GM19324 (cell line): Measurements from ENCODE around the gene CCZ1.
"Not testable (repeated sequence)": the region's sequence is repeated elsewhere in the genome, so short reads cannot be mapped to it uniquely, and the experiment has no call there.

ENCODE experiments used
- ATAC-seq: cut with Tn5 transposase; IDR thresholded peaks from one replicate; pipeline ENCODE4 v1.9.1; 2021; ENCODE audit warnings: mild to moderate bottlenecking, moderate library complexity; ENCODE audit not compliant: unreplicated experiment, low FRiP score

The CCZ1 gene

GRCh38 chr7:5904726-5905125 lies 6.2 kb downstream of the CCZ1 start:
- not testable (repeated sequence) for ATAC-seq

- not testable (repeated sequence) for ATAC-seq
Observed at GRCh38 chr7:5908835-5909234, 10.3 kb downstream of the CCZ1 start.

GRCh38 chr7:5916529-5916928 lies 18.0 kb downstream of the CCZ1 start:
- ATAC-seq, result not testable (repeated sequence)

- not testable (repeated sequence) for ATAC-seq
Observed at GRCh38 chr7:5924180-5924579, 25.6 kb downstream of the CCZ1 start.

GRCh38 chr7:5924630-5925029 lies 26.1 kb downstream of the CCZ1 start:
- ATAC-seq, result not testable (repeated sequence)

- not testable (repeated sequence) for ATAC-seq
Observed at GRCh38 chr7:5926263-5926870, 27.8 kb downstream of the CCZ1 start.

GRCh38 chr7:5930290-5930689 lies 31.8 kb downstream of the CCZ1 start:
- ATAC-seq, result not testable (repeated sequence)

- not testable (repeated sequence) for ATAC-seq
Observed at GRCh38 chr7:5931250-5931649, 32.7 kb downstream of the CCZ1 start.

GRCh38 chr7:5931905-5932644 lies 33.5 kb downstream of the CCZ1 start:
- ATAC-seq, result not testable (repeated sequence)

- ATAC-seq, result not testable (repeated sequence)
Observed at GRCh38 chr7:5934945-5935450, 36.5 kb downstream of the CCZ1 start.

- not testable (repeated sequence) for ATAC-seq
Observed at GRCh38 chr7:5963205-5963604, 64.7 kb downstream of the CCZ1 start.

GRCh38 chr7:5963810-5964209 lies 65.3 kb downstream of the CCZ1 start:
- not testable (repeated sequence) for ATAC-seq

GRCh38 chr7:5970347-5970911 lies 71.9 kb downstream of the CCZ1 start, which contains the start of gene RSPH10B:
Gene RSPH10B (minus strand): TSS chr7:5970689. CDS start chr7:5967116, 3,573 bp downstream.
- ATAC-seq, result not testable (repeated sequence)

- not testable (repeated sequence) for ATAC-seq
Observed at GRCh38 chr7:5973580-5973979, 75.0 kb downstream of the CCZ1 start.
